Measurements from ENCODE around the gene CERS5.

Gene CERS5

GRCh38 chr12:50207424-50207823 lies 40.3 kb upstream of the CERS5 start:
- no peak overlapping the region for H3K4me3 ChIP-seq (ENCODE audit: low read depth, low read length)
- TF ChIP-seq, protein P1, sequence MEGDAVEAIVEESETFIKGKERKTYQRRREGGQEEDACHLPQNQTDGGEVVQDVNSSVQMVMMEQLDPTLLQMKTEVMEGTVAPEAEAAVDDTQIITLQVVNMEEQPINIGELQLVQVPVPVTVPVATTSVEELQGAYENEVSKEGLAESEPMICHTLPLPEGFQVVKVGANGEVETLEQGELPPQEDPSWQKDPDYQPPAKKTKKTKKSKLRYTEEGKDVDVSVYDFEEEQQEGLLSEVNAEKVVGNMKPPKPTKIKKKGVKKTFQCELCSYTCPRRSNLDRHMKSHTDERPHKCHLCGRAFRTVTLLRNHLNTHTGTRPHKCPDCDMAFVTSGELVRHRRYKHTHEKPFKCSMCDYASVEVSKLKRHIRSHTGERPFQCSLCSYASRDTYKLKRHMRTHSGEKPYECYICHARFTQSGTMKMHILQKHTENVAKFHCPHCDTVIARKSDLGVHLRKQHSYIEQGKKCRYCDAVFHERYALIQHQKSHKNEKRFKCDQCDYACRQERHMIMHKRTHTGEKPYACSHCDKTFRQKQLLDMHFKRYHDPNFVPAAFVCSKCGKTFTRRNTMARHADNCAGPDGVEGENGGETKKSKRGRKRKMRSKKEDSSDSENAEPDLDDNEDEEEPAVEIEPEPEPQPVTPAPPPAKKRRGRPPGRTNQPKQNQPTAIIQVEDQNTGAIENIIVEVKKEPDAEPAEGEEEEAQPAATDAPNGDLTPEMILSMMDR (IDR thresholded peaks at IDR 0.05; ENCODE audit: low read depth, low read length, missing control alignments) = no peak
- DNase-seq (ENCODE audit: low read depth) = no peak

- H3K4me3 ChIP-seq (ENCODE audit: low read depth, low read length) = no peak overlapping the region
- TF ChIP-seq, protein P1 (IDR thresholded peaks at IDR 0.05; ENCODE audit: low read depth, low read length, missing control alignments) = no peak
- DNase-seq (ENCODE audit: low read depth) = no peak
Measured at GRCh38 chr12:50205648-50206047, 38.5 kb upstream of the CERS5 start.

- no peak for DNase-seq (ENCODE audit: low read depth)
- no peak overlapping the region for H3K4me3 ChIP-seq (ENCODE audit: low read depth, low read length)
- TF ChIP-seq, protein P1 (IDR thresholded peaks at IDR 0.05; ENCODE audit: low read depth, low read length, missing control alignments) = no peak
Measured at GRCh38 chr12:50203691-50204090, 36.5 kb upstream of the CERS5 start.

DNA sequence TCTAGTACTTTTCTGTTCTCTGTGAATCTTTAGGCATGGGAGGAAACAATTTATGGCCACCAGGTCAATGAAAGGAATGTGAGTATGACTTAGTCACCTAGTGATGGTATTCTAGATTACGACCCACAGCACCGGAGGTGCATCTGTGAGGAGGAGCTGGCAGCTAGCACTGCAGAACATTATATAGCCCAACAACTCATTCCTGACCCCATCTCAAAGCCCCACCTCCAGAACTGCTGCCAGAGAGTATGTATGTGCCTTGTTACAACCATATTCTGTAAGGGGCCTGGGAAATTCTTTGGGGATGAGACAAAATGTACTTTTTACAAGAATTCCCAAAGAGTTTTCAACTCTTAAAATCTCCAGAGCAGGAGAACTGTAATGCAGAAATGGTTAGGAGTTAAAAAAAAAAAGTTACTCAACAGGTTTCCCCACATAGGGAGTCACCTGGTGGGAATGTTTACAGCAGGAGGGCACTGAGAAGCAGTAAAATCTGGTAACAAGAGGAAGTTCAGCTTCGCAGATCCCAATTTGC lies 34.9 kb upstream of the CERS5 start:
- H3K4me3 ChIP-seq (ENCODE audit: low read depth, low read length) = no peak overlapping the region
- TF ChIP-seq, protein P1 (IDR thresholded peaks at IDR 0.05; ENCODE audit: low read depth, low read length, missing control alignments) = no peak
- DNase-seq (ENCODE audit: low read depth) = no peak

- TF ChIP-seq, protein P1 (IDR thresholded peaks at IDR 0.05; ENCODE audit: low read depth, low read length, missing control alignments) = no peak
- no peak overlapping the region for H3K4me3 ChIP-seq (ENCODE audit: low read depth, low read length)
- DNase-seq (ENCODE audit: low read depth) = no peak
Measured at GRCh38 chr12:50200552-50201273, 33.5 kb upstream of the CERS5 start.

- no peak overlapping the region for H3K4me3 ChIP-seq (ENCODE audit: low read depth, low read length)
- no peak for DNase-seq (ENCODE audit: low read depth)
- TF ChIP-seq, protein P1 (IDR thresholded peaks at IDR 0.05; ENCODE audit: low read depth, low read length, missing control alignments) = no peak
Measured at GRCh38 chr12:50198829-50199228, 31.7 kb upstream of the CERS5 start.

- TF ChIP-seq, protein P1 (IDR thresholded peaks at IDR 0.05; ENCODE audit: low read depth, low read length, missing control alignments) = no peak
- DNase-seq (ENCODE audit: low read depth) = no peak
- no peak overlapping the region for H3K4me3 ChIP-seq (ENCODE audit: low read depth, low read length)
Measured at GRCh38 chr12:50197297-50197727, 30.1 kb upstream of the CERS5 start.

Data from GM12864 (cell line).